Measurements from ENCODE around the gene GGA2. TPM values are rescaled to one million over a fixed set of nuclear protein-coding genes. Genes with fewer than 3 reads are reported as not detected.
A peak's percentile ranks its signal among the peaks of the same experiment; 100 is the strongest.

The GGA2 gene
- total RNA-seq, 2 donors from 2014 or later: 85.5 to 86.6 TPM

DNA sequence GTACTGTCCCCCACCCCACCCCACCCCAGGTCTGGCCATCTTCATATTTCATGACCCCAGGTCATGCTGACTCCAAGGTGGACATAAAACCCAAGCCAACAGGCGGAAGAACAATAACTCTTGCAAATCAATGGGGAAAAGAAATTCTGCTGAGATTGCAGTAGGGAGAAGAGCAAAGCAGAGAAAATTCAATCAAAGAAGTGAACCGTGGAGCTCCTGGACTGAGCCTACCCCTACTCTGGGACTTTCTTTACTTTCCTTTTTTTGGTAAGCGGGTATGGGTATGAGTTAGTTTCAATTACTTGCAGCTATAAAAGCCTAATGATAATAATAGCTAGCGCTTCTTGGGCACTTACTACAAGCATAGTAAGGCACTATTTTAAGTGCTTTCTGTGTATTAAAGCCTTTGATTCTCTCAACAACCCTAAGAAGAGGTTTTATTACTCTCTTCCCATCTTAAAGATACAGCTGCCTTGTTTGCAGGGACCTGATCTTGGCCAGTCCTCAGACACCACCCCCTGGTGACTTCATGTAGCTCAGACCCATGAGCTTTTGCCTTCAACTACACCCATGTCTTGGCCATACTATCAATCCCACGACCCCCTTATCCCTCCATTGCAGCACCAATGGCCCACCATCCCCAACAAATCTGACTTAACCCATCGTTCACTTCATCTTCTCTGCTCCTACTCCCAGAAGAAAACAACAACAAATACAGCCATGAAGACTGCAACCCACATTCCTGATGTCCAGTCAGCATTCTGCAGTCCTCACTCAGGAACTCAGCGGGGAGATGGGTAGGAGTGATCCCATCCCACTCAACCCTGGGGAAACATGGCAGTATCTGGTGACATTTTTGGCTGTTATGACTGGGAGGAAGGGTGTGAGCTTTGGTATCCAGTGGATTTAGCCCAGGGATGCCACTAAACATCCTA is 4.4 kb downstream of the GGA2 start:
- ATAC-seq (replicated peaks in 1 of 2): no peak
- Mint-ChIP-seq H3K4me1 (ENCODE audit: low read depth) (peaks cover 59% of the 10 kb centered on the region), H3K4me3 (peak overlapping the region; percentile 31 to 61), H3K27ac (no peak overlapping the region), H3K9me3 (peaks cover 0 to 4% of the 10 kb centered on the region in 2 donors), H3K27me3 (ENCODE audit: low read depth) (no peaks in the 10 kb centered on the region), H3K36me3 (ENCODE audit: insufficient read depth in 2 of 2) (peaks cover 10 to 12% of the 10 kb centered on the region in 2 donors)
- no peak for DNase-seq

DNA sequence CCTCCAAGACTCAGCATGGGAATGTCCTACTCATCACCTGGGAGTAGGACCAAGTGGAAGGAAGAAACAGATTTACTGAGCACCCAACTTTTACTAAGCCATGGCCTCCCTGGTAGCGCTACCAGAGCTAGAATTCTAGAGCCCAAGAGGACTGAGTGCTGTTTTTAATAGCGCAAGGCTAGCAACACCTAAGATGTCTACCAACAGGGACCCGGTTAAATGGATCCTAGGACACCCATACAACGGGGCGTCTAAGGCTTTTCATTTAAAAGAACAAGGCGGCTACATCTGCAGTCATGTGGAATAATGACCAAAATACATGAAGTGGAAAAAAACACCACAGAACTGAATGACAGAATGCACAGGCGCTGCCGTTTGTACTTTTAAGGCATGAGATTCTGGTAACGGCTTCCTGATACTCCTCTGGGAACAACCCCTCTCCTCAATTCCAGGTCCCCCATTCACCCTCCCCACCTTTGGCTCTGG is 5.1 kb downstream of the GGA2 start:
- Mint-ChIP-seq H3K27me3 (ENCODE audit: low read depth) (no peaks in the 10 kb centered on the region), H3K36me3 (ENCODE audit: insufficient read depth in 2 of 2) (peaks cover 9 to 12% of the 10 kb centered on the region in 2 donors), H3K4me3 (peak overlapping the region; percentile 64 to 85), H3K27ac (peak overlapping the region; percentile 82), H3K9me3 (peaks cover 0 to 4% of the 10 kb centered on the region in 2 donors), H3K4me1 (ENCODE audit: low read depth) (peaks cover 59% of the 10 kb centered on the region)
- DNase-seq: no peak
- ATAC-seq (replicated peaks in 1 of 2): no peak

DNA sequence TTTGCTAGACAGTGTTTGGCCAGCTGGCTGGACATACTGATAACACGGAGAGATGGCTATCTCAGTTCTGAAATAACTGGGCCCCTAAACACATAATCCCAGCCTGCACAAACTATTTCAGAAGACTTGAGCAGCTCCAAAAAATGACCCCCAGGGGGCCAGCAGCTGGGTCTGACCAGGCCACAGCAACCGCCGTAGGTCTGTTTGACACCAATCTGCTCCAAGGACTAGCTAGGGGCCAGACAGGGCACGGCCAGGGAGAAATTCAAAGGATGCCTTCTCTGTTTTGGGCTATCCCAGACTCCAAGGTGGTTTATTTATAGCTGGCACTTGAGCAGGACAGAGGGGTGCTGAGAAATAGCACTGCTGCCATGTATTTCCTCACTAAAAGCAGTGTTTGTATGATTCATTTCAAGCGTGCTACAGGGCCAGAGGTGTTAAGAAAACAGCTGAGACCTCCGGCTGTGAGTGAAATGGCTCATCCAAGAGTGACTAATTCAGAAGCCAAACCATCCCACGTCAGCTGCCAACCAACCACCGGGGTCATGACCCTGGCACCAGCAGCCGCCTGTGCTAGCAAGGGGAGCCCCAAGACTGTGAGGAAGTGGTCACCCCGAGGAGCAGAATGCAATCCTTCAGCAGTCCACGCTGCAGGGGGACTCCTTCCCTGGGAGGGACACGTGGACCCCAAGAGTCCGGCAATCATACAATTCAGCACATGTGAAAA is 5.7 kb downstream of the GGA2 start:
- ATAC-seq (replicated peaks in 1 of 2): peak; percentile 94 to 95
- peak overlapping the region; percentile 82 for H3K27ac Mint-ChIP-seq
- H3K27me3 Mint-ChIP-seq (ENCODE audit: low read depth): no peaks in the 10 kb centered on the region
- peaks cover 0 to 4% of the 10 kb centered on the region in 2 donors for H3K9me3 Mint-ChIP-seq
- H3K4me1 Mint-ChIP-seq (ENCODE audit: low read depth): peaks cover 59% of the 10 kb centered on the region
- peaks cover 6 to 10% of the 10 kb centered on the region in 2 donors for H3K36me3 Mint-ChIP-seq (ENCODE audit: insufficient read depth in 2 of 2)
- H3K4me3 Mint-ChIP-seq: peak overlapping the region; percentile 64 to 85
- peak; percentile 89 to 92 for DNase-seq

DNA sequence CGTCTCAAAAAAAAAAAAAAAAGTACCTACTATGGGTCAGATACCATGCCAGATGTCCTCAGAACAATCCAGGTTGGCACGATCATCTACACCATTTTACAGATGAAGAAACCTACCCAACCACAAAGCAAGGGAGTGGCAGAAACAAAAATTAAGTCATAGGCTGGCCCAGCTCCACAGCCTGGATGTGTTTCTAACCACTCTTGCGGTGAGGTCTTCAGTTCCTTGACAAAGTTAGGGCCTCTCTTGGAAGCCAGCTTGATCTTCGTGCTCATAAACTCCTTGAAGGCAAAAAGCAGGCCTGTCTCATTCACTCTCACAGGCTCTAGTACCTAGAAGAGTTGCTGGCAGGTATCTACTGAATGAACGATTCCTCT is 6.2 kb downstream of the GGA2 start:
- H3K4me3 Mint-ChIP-seq: peak overlapping the region; percentile 64 to 85
- peaks cover 0 to 4% of the 10 kb centered on the region in 2 donors for H3K9me3 Mint-ChIP-seq
- H3K27ac Mint-ChIP-seq: peak overlapping the region; percentile 82
- ATAC-seq (replicated peaks in 1 of 2) (peak; percentile 21 to 25), DNase-seq (peak; percentile 27 to 39)
- no peaks in the 10 kb centered on the region for H3K27me3 Mint-ChIP-seq (ENCODE audit: low read depth)
- H3K36me3 Mint-ChIP-seq (ENCODE audit: insufficient read depth in 2 of 2): peaks cover 6 to 10% of the 10 kb centered on the region in 2 donors
- peaks cover 54% of the 10 kb centered on the region for H3K4me1 Mint-ChIP-seq (ENCODE audit: low read depth)

DNA sequence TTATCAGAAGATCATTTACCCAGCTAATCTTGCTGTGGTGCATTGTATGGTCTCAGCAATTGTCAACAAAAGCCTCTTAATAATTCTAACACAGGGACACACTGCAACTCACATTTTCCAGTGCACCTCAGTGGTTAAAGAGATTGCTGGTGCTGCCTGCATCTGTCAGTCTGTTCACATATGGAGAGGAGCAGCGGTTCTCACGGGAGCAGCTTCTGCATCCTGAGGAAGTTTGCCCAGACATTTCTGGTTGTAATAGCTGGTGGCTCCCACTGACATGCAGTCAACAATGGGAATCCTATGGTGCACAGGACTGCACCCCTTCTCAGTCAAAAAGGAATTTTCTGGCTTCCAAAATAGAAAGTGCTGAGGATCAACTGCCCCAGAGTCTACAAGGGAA is 7.8 kb downstream of the GGA2 start:
- H3K9me3 Mint-ChIP-seq: no peaks in the 10 kb centered on the region
- DNase-seq (no peak), ATAC-seq (replicated peaks in 1 of 2) (no peak)
- no peaks in the 10 kb centered on the region for H3K27me3 Mint-ChIP-seq (ENCODE audit: low read depth)
- no peak overlapping the region for H3K27ac Mint-ChIP-seq
- peaks cover 0 to 4% of the 10 kb centered on the region in 2 donors for H3K36me3 Mint-ChIP-seq (ENCODE audit: insufficient read depth in 2 of 2)
- H3K4me1 Mint-ChIP-seq (ENCODE audit: low read depth): peaks cover 47% of the 10 kb centered on the region
- no peak overlapping the region for H3K4me3 Mint-ChIP-seq

DNA sequence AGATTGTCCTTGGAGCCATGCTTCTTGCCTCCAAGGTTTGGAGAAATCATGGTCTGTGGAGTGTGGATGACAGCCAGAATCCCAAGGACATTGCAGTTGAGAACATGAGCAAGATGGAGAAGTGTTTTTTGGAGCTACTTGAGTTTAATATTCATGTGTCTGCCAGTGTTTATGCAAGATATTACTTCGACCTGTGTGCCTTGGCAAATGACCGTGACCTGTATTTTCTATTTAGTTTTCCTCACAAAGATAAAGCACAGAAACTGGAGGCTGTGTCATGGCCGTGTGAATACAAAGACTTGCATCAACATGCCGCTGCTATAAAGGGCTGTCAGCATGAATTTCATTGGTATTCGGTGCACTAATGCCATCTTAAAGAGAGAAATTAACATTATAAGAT is 9.0 kb downstream of the GGA2 start:
- H3K4me1 Mint-ChIP-seq (ENCODE audit: low read depth): peaks cover 43% of the 10 kb centered on the region
- ATAC-seq (replicated peaks in 1 of 2) (no peak), DNase-seq (no peak)
- no peaks in the 10 kb centered on the region for H3K9me3 Mint-ChIP-seq
- no peak overlapping the region for H3K4me3 Mint-ChIP-seq
- no peak overlapping the region for H3K27ac Mint-ChIP-seq
- peaks cover 2 to 5% of the 10 kb centered on the region in 2 donors for H3K36me3 Mint-ChIP-seq (ENCODE audit: insufficient read depth in 2 of 2)
- H3K27me3 Mint-ChIP-seq (ENCODE audit: low read depth): no peaks in the 10 kb centered on the region

DNA sequence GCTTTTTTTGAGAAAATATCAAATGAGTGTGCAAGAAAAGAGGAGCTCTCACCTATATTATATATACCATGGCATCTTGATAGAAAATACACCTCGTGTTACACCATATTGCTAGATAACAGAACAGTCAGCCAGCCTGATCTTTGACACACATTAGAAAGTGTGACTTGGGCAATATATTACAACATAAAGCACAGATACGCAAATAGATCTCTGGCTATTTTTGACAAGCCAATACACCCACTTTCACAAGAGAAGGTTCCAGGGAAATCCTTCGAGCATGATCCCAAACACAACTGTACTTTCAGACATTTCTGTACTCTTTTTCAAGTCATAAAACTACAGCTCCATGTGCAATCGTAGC is 9.4 kb downstream of the GGA2 start:
- peaks cover 2 to 5% of the 10 kb centered on the region in 2 donors for H3K36me3 Mint-ChIP-seq (ENCODE audit: insufficient read depth in 2 of 2)
- DNase-seq: no peak
- no peak for ATAC-seq (replicated peaks in 1 of 2)
- no peak overlapping the region for H3K4me3 Mint-ChIP-seq
- no peaks in the 10 kb centered on the region for H3K27me3 Mint-ChIP-seq (ENCODE audit: low read depth)
- no peaks in the 10 kb centered on the region for H3K9me3 Mint-ChIP-seq
- peaks cover 38% of the 10 kb centered on the region for H3K4me1 Mint-ChIP-seq (ENCODE audit: low read depth)
- H3K27ac Mint-ChIP-seq: no peak overlapping the region

DNA sequence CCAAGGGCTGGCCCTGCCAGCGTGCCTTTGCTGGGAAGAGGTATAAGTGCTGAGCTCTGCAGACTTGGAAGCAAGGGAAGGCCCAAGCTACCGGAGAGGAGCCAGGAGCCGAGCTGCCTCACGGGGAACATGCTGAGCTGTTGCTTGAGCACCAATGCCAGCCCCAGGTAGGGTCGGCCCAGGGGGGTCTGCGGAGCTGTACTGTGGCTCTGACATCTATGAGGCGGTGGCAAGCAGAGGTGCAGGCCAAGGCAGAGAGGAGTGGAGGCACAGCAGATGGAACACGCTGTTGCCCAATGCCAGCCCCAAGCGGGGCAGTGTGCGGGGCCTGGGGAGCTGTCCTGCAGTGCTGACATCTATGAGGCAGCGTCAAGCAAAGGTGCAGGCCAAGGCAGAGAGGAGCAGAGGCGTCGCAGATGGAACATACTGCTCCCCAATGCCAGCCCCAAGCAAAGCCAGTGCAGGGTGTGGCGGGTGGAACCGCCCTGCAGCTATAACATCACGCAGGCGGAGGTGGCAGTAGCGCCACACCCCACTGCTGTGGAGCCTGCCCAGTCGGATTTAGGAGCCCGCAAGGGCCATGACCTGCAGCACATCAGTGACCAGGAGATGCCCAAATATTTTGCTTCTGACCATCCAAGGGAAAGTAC is 10.0 kb downstream of the GGA2 start:
- H3K27ac Mint-ChIP-seq: peak overlapping the region; percentile 19
- no peaks in the 10 kb centered on the region for H3K9me3 Mint-ChIP-seq
- ATAC-seq (replicated peaks in 1 of 2): no peak
- no peak overlapping the region for H3K4me3 Mint-ChIP-seq
- DNase-seq: no peak
- peaks cover 2 to 5% of the 10 kb centered on the region in 2 donors for H3K36me3 Mint-ChIP-seq (ENCODE audit: insufficient read depth in 2 of 2)
- H3K27me3 Mint-ChIP-seq (ENCODE audit: low read depth): no peaks in the 10 kb centered on the region
- H3K4me1 Mint-ChIP-seq (ENCODE audit: low read depth): peaks cover 33% of the 10 kb centered on the region

DNA sequence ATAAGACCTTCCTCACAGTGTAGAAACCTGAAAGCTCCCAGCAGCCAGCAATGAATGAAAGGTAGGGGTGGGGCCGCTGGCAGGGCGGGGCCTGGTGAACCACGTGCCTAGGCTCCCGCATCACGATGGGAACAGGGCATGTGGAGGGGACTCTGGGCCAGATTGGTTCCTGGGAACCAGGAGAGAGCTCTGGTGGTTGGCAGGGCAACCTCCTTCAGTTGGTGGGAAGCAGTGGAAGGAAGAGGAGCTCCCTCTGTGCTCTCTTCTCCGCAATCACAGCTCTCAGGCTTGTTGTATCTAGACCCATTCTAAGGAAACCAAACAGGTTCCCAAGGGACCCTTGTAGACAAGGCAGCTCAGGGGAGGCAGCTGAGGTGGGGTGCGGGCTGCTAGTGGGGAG is 10.5 kb downstream of the GGA2 start:
- ATAC-seq (replicated peaks in 1 of 2) (no peak), DNase-seq (no peak)
- Mint-ChIP-seq H3K4me3 (no peak overlapping the region), H3K27ac (peak overlapping the region; percentile 19), H3K36me3 (ENCODE audit: insufficient read depth in 2 of 2) (peaks cover 2 to 7% of the 10 kb centered on the region in 2 donors), H3K27me3 (ENCODE audit: low read depth) (no peaks in the 10 kb centered on the region), H3K4me1 (ENCODE audit: low read depth) (peaks cover 28% of the 10 kb centered on the region), H3K9me3 (no peaks in the 10 kb centered on the region)

DNA sequence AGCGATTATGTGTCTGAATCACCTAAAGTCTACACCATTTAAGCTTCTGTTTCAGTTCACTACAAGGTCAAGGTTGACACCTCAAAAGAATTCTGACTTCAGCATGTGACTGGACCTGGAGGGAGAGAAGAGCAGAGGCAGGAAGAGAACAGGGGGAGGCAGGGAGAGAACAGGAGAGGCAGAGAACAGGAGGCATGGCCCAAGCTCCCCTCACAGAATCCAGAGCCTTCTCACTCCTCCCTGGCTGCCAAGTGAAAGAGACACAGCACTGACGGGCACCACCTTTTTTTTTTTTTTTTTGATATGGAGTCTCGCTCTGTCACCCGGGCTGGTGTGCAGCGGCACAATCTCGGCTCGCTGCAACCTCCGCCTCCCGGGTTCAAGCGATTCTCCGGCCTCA is 11.4 kb downstream of the GGA2 start:
- Mint-ChIP-seq H3K27me3 (ENCODE audit: low read depth) (no peaks in the 10 kb centered on the region), H3K4me1 (ENCODE audit: low read depth) (peaks cover 18% of the 10 kb centered on the region), H3K36me3 (ENCODE audit: insufficient read depth in 2 of 2) (peaks cover 2 to 7% of the 10 kb centered on the region in 2 donors), H3K9me3 (no peaks in the 10 kb centered on the region), H3K4me3 (no peak overlapping the region), H3K27ac (peak overlapping the region; percentile 32)
- ATAC-seq (replicated peaks in 1 of 2) (no peak), DNase-seq (no peak)

DNA sequence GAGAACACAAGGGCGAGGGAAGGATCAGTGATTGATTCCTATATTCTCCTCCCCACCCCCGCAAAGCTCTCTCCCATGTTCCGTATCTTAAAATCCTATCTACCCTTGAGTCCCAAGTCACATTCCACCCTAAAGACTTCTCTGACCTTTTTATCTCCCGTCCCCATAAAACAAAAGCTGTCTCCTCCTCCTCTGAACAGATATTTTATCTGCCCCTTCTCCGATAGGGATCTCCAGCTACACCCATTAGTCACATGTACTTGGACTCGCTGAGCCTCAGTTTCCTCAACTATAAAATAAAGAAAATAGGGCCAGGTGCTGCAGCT is 12.8 kb downstream of the GGA2 start:
- no peaks in the 10 kb centered on the region for H3K9me3 Mint-ChIP-seq
- no peak for DNase-seq
- H3K4me1 Mint-ChIP-seq (ENCODE audit: low read depth): peaks cover 9% of the 10 kb centered on the region
- no peak for ATAC-seq (replicated peaks in 1 of 2)
- H3K27ac Mint-ChIP-seq: no peak overlapping the region
- H3K27me3 Mint-ChIP-seq (ENCODE audit: low read depth): no peaks in the 10 kb centered on the region
- H3K36me3 Mint-ChIP-seq (ENCODE audit: insufficient read depth in 2 of 2): peaks cover 2 to 10% of the 10 kb centered on the region in 2 donors
- no peak overlapping the region for H3K4me3 Mint-ChIP-seq

DNA sequence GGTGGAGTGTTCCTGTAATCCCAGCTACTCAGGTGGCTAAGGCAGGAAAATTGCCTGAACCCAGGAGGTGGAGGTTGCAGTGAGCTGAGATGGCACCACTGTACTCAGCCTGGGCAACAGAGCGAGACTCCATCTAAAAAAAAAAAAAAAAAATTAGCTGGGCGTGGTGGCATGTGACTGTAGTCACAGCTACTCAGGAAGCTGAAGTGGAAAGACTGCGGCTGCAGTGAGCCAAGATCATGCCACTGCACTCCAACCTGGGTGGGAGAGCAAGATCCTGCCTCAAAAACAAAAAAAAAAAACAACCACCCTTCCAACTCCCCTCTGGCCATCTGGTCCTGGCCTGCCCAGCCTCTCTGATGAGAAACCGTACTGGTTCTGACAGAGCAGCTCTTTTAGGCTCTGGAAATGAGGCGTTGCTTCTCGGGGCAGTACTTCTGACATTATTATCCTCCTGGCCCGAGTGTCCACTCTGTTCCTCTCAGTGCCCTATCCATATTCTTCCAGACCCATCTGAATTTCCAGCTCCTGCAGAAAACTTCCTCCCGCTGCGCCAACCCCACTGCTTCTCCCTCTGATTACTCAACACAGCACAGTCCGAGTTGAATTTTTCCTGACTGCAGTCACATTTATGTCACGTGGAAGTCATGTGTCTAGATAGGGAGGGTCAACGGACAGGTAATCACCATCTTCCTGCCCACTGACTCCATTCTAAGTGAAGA is 13.3 kb downstream of the GGA2 start:
- H3K4me1 Mint-ChIP-seq (ENCODE audit: low read depth): peaks cover 9% of the 10 kb centered on the region
- DNase-seq: no peak
- H3K9me3 Mint-ChIP-seq: no peaks in the 10 kb centered on the region
- no peaks in the 10 kb centered on the region for H3K27me3 Mint-ChIP-seq (ENCODE audit: low read depth)
- peaks cover 2 to 10% of the 10 kb centered on the region in 2 donors for H3K36me3 Mint-ChIP-seq (ENCODE audit: insufficient read depth in 2 of 2)
- H3K4me3 Mint-ChIP-seq: no peak overlapping the region
- no peak for ATAC-seq (replicated peaks in 1 of 2)
- H3K27ac Mint-ChIP-seq: peak overlapping the region; percentile 50

Data from activated T-cell treated with anti-CD3 and anti-CD28 coated beads, Interleukin-2, amount 50 U/mL, for 72 hours (primary cell).